Loucy (cell line): Measurements from ENCODE around the gene AAR2.

ENCODE experiments used
- EZH2phosphoT487 ChIP-seq: fragments of 200-600 bp; IDR thresholded peaks from 2 replicates; pipeline ENCODE4 v1.6.1; 2018; ENCODE audit warnings: antibody characterized with exemption, mild to moderate bottlenecking, moderate library complexity, borderline replicate concordance
- TF ChIP-seq, protein P1 (sequence below): fragments of 200-600 bp; sonication (generic); conservative IDR thresholded peaks from 2 replicates; pipeline ENCODE4 v1.5.1; 2014; ENCODE audit warnings: mild to moderate bottlenecking, antibody characterized with exemption, low read length

GRCh38 chr20:36281785-36282380 is 45.6 kb downstream of the AAR2 start:
- TF ChIP-seq, protein P1, sequence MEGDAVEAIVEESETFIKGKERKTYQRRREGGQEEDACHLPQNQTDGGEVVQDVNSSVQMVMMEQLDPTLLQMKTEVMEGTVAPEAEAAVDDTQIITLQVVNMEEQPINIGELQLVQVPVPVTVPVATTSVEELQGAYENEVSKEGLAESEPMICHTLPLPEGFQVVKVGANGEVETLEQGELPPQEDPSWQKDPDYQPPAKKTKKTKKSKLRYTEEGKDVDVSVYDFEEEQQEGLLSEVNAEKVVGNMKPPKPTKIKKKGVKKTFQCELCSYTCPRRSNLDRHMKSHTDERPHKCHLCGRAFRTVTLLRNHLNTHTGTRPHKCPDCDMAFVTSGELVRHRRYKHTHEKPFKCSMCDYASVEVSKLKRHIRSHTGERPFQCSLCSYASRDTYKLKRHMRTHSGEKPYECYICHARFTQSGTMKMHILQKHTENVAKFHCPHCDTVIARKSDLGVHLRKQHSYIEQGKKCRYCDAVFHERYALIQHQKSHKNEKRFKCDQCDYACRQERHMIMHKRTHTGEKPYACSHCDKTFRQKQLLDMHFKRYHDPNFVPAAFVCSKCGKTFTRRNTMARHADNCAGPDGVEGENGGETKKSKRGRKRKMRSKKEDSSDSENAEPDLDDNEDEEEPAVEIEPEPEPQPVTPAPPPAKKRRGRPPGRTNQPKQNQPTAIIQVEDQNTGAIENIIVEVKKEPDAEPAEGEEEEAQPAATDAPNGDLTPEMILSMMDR, result no peak
- TF ChIP-seq EZH2phosphoT487, result no peak
